Measurements from ENCODE around the gene CFAP99. TPM values are rescaled to one million over a fixed set of nuclear protein-coding genes. Genes with fewer than 3 reads are reported as not detected.

The CFAP99 gene
- total and polyA plus RNA-seq, 2 of the 4 experiments (the other 2 are of a cell fraction): not detected

DNA sequence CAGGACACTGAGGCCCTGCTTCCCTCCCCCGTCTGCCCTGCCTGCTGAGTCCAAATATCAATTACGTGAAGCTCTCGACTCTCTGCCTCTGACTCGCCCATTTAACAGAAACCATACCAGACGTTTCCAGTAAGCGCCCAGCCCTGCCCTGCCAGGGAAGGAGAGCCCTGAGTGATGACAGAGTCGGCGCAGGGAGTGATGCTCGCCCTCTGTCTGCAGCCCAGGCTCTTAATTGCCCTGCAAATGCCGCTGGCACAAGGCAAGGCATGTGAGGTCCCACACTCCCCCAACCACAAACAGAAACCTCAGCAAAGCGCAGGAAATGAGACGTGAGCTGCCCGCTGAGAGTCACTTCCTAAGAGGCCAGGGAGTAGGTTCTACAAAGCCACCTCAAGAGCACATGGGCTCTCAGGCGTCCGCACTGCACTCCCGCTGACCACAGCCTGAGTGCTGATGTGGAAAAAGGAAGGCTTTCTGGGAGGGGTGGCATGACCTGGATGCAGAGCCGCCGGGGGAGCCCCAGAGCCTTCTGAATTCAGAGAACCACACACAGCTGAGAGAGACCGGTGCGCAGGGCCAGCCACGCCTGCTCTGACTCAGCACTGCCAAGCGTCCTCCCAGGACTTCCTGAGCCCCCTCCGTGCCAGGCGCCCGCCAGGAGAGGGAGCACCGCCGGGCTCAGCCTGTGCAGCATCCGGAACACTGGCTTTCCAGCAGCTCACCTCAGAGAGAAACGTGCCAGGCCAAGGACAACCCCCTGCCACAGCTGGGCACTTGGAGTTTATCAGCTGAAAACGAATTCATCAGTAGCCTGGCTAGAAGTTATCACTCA is 5.7 kb upstream of the CFAP99 start:
- H3K4me3 ChIP-seq (ENCODE audit: insufficient read depth, low read depth, low read length): peak overlapping the region; percentile 22
- peak overlapping the region; percentile 83 for H2AK9ac ChIP-seq (replicated peaks; ENCODE audit: low read depth, low read length, poor library complexity)
- DNase-seq: peak; percentile 85
- BruUV-seq (replicated peaks): no TSS peak
- dilution Hi-C loops (cut with HindIII; ENCODE audit: low sequenced_read_pairs, unreplicated experiment): no loop called here
- peak overlapping the region; percentile 12; the same call in 1 of the 2 replicates for H3K9ac ChIP-seq (ENCODE audit: low read depth, low read length)
- peaks cover 14% of the 10 kb centered on the region for H3K9me1 ChIP-seq (ENCODE audit: insufficient read depth, low read length)
- no peak overlapping the region for H3K56ac ChIP-seq (ENCODE audit: extremely low read depth, insufficient read depth, low read length)
- H3K4me2 ChIP-seq (ENCODE audit: low read depth, low read length): peak overlapping the region; percentile 83
- H3K23ac ChIP-seq (ENCODE audit: low read depth, low read length): peak overlapping the region; percentile 73; the same call in 1 of the 2 replicates
- peak overlapping the region; percentile 61 for H4K91ac ChIP-seq (ENCODE audit: insufficient read depth, low read depth, low read length)
- 1% methylated on average over 13 of the region's 30 CpGs; no CpG with 5 or more reads in 1 of the 2 experiments for WGBS, 2 experiments (ENCODE audit: extremely low coverage in 2 of 2, insufficient read length in 1 of 2)
- H3K4ac ChIP-seq (ENCODE audit: low read depth, low read length): peak overlapping the region; percentile 81
- peaks cover 15% of the 10 kb centered on the region for H3K4me1 ChIP-seq (ENCODE audit: control insufficient read depth, insufficient read depth, low read length)
- peak overlapping the region; percentile 7; the same call in 1 of the 2 replicates for H3K27ac ChIP-seq (ENCODE audit: insufficient read depth, low read length)
- peak overlapping the region; percentile 86 for H2AFZ ChIP-seq (replicated peaks; ENCODE audit: low read length, poor library complexity)
- peak overlapping the region; percentile 59 to 71 for H4K8ac ChIP-seq (ENCODE audit: low read depth in 2 of 2, low read length in 2 of 2)
- peak overlapping the region; percentile 42 for H2BK5ac ChIP-seq (ENCODE audit: low read depth, low read length, poor library complexity, severe bottlenecking)
- CTCF ChIA-PET: interaction anchor here (0.5 to 1.2 kb wide), 6 partner anchors 9 to 201 kb away, joined by 3 to 4 read pairs (median 3); no protein-coding TSS in a partner anchor
- H2BK15ac ChIP-seq (ENCODE audit: low read depth, low read length): peak overlapping the region; percentile 13; the same call in 1 of the 3 replicates
- H4K5ac ChIP-seq (ENCODE audit: low read depth, low read length): peak overlapping the region; percentile 32; the same call in 1 of the 2 replicates
- H3K36me3 ChIP-seq (ENCODE audit: control insufficient read depth, insufficient read depth, low read length): no peaks in the 10 kb centered on the region
- intact Hi-C loops (cut with micrococcal nuclease): loop anchor here (10.0 kb wide), 1 partner anchor 148 kb away; the partner anchor contains the start of gene MXD4
- in situ Hi-C loops (cut with MboI; ENCODE audit: low sequenced_read_pairs): no loop called here
- peak overlapping the region; percentile 64 for H3K14ac ChIP-seq (replicated peaks; ENCODE audit: low read depth, low read length)
- H4K20me1 ChIP-seq (ENCODE audit: insufficient read depth, low read length): no peaks in the 10 kb centered on the region
- POLR2A ChIA-PET (ENCODE audit: unreplicated experiment): no interaction called here
- ATAC-seq (ENCODE audit: low read depth): peak; percentile 91
- peak overlapping the region; percentile 56 for H2BK20ac ChIP-seq (ENCODE audit: low read depth, low read length)
- peak overlapping the region; percentile 88; the same call in 1 of the 2 replicates for H2AK5ac ChIP-seq (ENCODE audit: low read depth, low read length)
- H2BK120ac ChIP-seq (ENCODE audit: low read depth, low read length): peak overlapping the region; percentile 56
- peaks cover 26% of the 10 kb centered on the region for H3K27me3 ChIP-seq (ENCODE audit: control insufficient read depth, insufficient read depth, low read length)
- H3K18ac ChIP-seq (ENCODE audit: low read depth, low read length): peak overlapping the region; percentile 18; the same call in 1 of the 2 replicates
- H3K9me3 ChIP-seq (ENCODE audit: control insufficient read depth, insufficient read depth, low read length): no peaks in the 10 kb centered on the region
- peaks cover 0 to 3% of the 10 kb centered on the region in 2 experiments; a peak in 1 of 4 replicates for H3K79me1 ChIP-seq (ENCODE audit: low read depth in 1 of 2, low read length in 2 of 2)
- TF ChIP-seq CTCF (conservative IDR thresholded peaks at IDR 0.05; ENCODE audit: low read depth, low read length) (peak; percentile 62), RAD21 (IDR thresholded peaks at IDR 0.05; ENCODE audit: low read length) (peak; percentile 51), MAFK (IDR thresholded peaks at IDR 0.05; ENCODE audit: low read depth, low read length) (no peak; the same call in 1 of the 2 replicates), BHLHE40 (IDR thresholded peaks at IDR 0.05; ENCODE audit: low read depth, low read length) (peak; percentile 63), RFX5 (IDR thresholded peaks at IDR 0.05; ENCODE audit: low read depth, low read length) (no peak), CHD1 (IDR thresholded peaks at IDR 0.05; ENCODE audit: low read depth, low read length) (no peak), ELK1 (IDR thresholded peaks at IDR 0.05; ENCODE audit: borderline replicate concordance, low read depth, low read length) (no peak), CEBPB (IDR thresholded peaks at IDR 0.05; ENCODE audit: low read depth, low read length) (no peak), FOS (IDR thresholded peaks at IDR 0.05; ENCODE audit: low read depth, low read length) (peak; percentile 15; the same call in 1 of the 2 replicates), MAZ (IDR thresholded peaks at IDR 0.05; ENCODE audit: borderline replicate concordance, low read depth, low read length) (peak; percentile 92), USF2 (IDR thresholded peaks at IDR 0.05; ENCODE audit: low read depth, low read length) (0 out of 2 replicates have a peak, but pooled peaks have one; percentile 13), NFE2L2 (IDR thresholded peaks at IDR 0.05; ENCODE audit: low read depth, low read length) (peak; percentile 69; the same call in 1 of the 2 replicates)

Measured in IMR-90 (cell line).